GM12878 (cell line): ENCODE data around the gene GFI1. TPM values are rescaled to one million over a fixed set of nuclear protein-coding genes. Genes with fewer than 3 reads are reported as not detected.

Experiments
- ATF2 ChIP-seq: IDR thresholded peaks from 2 replicates; pipeline ENCODE4 v1.6.1; 2012; ENCODE audit warnings: low read length, inconsistent platforms
- ATF7 ChIP-seq: fragments of 450-650 bp; IDR thresholded peaks from 2 replicates; pipeline ENCODE4 v1.6.1; 2016; ENCODE audit warnings: low read depth, mild to moderate bottlenecking
- BCL11A ChIP-seq: IDR thresholded peaks from 2 replicates; pipeline ENCODE4 v1.6.1; 2011; ENCODE audit warnings: low read depth, low read length
- CREB1 ChIP-seq: IDR thresholded peaks from 2 replicates; pipeline ENCODE4 v1.6.1; 2012; ENCODE audit warnings: low read depth, mild to moderate bottlenecking, inconsistent platforms
- E4F1 ChIP-seq: fragments of 450-650 bp; IDR thresholded peaks from 2 replicates; pipeline ENCODE4 v1.6.1; 2018; ENCODE audit warnings: borderline replicate concordance, mild to moderate bottlenecking; ENCODE audit not compliant: partially characterized antibody
- ETV6 ChIP-seq, 2 experiments: fragments of 450-650 bp in 1 of 2; IDR thresholded peaks in 1 of 2; conservative IDR thresholded peaks in 1 of 2; 2 replicates each; pipeline ENCODE4 v1.6.1; 2014; ENCODE audit warnings: antibody characterized with exemption in 1 of 2, borderline replicate concordance in 1 of 2, low read depth in 1 of 2, mild to moderate bottlenecking in 1 of 2, moderate library complexity in 1 of 2
- JUND ChIP-seq: IDR thresholded peaks from 2 replicates; pipeline ENCODE4 v1.6.1; 2012; ENCODE audit warnings: low read depth, mild to moderate bottlenecking, low read length, improper control_type of control experiment, moderate library complexity
- MEF2B ChIP-seq: fragments of 450-650 bp; IDR thresholded peaks from 2 replicates; pipeline ENCODE4 v1.6.1; 2018; ENCODE audit warnings: mild to moderate bottlenecking, moderate library complexity; ENCODE audit not compliant: partially characterized antibody, poor library complexity, severe bottlenecking
- MLLT1 ChIP-seq: fragments of 450-650 bp; IDR thresholded peaks from 2 replicates; pipeline ENCODE4 v1.6.1; 2016; ENCODE audit warnings: mild to moderate bottlenecking
- NBN ChIP-seq: fragments of 450-650 bp; IDR thresholded peaks from 2 replicates; pipeline ENCODE4 v1.6.1; 2016
- NR2C2 ChIP-seq: IDR thresholded peaks from 2 replicates; pipeline ENCODE4 v1.6.1; 2011; ENCODE audit warnings: borderline replicate concordance, low read depth; ENCODE audit not compliant: control insufficient read depth, insufficient read length
- NR2F1 ChIP-seq: fragments of 450-650 bp; conservative IDR thresholded peaks from 2 replicates; pipeline ENCODE4 v1.6.1; 2017; ENCODE audit warnings: mild to moderate bottlenecking
- PKNOX1 ChIP-seq: fragments of 450-650 bp; IDR thresholded peaks from 2 replicates; pipeline ENCODE4 v1.6.1; 2016; ENCODE audit warnings: mild to moderate bottlenecking
- REST ChIP-seq: IDR thresholded peaks from 2 replicates; pipeline ENCODE4 v1.6.1; 2012; ENCODE audit warnings: mild to moderate bottlenecking, low read depth, low read length
- RUNX3 ChIP-seq: IDR thresholded peaks from 2 replicates; pipeline ENCODE4 v1.6.1; 2012; ENCODE audit warnings: low read length, inconsistent platforms
- SMARCA5 ChIP-seq: fragments of 450-650 bp; IDR thresholded peaks from 2 replicates; pipeline ENCODE4 v1.6.1; 2017; ENCODE audit warnings: mild to moderate bottlenecking
- TCF12 ChIP-seq: IDR thresholded peaks from 2 replicates; pipeline ENCODE4 v1.6.1; 2011; ENCODE audit warnings: low read depth, mild to moderate bottlenecking, low read length
- polyA plus RNA-seq, 11 experiments: library from polyadenylated mRNA; depleted of rRNA in 4 of 11; unstranded in 6 of 11; stranded (reverse) in 5 of 11; fragments of >200 nt; fragmentation: Nextera tagmentation in 4 of 11; fragmentation: Illumina TruSeq in 1 of 11; extraction: Ambion mirVana in 4 of 11; extraction: Trizol in 1 of 11; gene quantifications; 1 replicate in 1 of 11; 2 replicates in 10 of 11; pipeline versions ENCODE4 v1.2.1 to v1.2.3, GENCODE V29; 2011 to 2016; ENCODE audit warnings: inconsistent platforms in 2 of 11, missing spikeins in 2 of 11, low read depth in 1 of 11
- total RNA-seq, 4 experiments: library from RNA; depleted of rRNA in 3 of 4; stranded (reverse); fragments of >200 nt in 3 of 4; fragmentation: Illumina TruSeq in 1 of 4; extraction: Trizol in 1 of 4; gene quantifications; 2 replicates each; pipeline versions ENCODE4 v1.2.1 to v1.2.3, GENCODE V29; 2013 to 2021

The GFI1 gene
- total and polyA plus RNA-seq, 10 of the 15 experiments (the other 5 are each of a cell fraction or from before 2014, with no cell fraction given): 1.8 to 18.3 (median 7.4) TPM

GRCh38 chr1:92473781-92474495 is 12.8 kb downstream of the GFI1 start (continued):
- TF ChIP-seq REST (no peak), ATF7 (0 out of 2 replicates have a peak, but pooled peaks have one; percentile 24), NR2F1 (no peak), MLLT1 (no peak), BCL11A (0 out of 2 replicates have a peak, but pooled peaks have one; percentile 39), E4F1 (no peak), PKNOX1 (peak; percentile 27; the same call in 1 of the 2 replicates), ATF2 (peak; percentile 41; the same call in 1 of the 2 replicates), CREB1 (0 out of 2 replicates have a peak, but pooled peaks have one; percentile 18), TCF12 (no peak), NBN (0 out of 2 replicates have a peak, but pooled peaks have one; percentile 19), RUNX3 (peak; percentile 72), JUND (no peak), NR2C2 (no peak), MEF2B (no peak), ETV6 (conservative IDR thresholded peaks at IDR 0.05 in 1 of 2, IDR thresholded peaks at IDR 0.05 in 1 of 2; ENCODE audit: borderline replicate concordance in 1 of 2, low read depth in 1 of 2) (peak in 1 of 2 experiments; percentile 51; a peak in 1 of 4 replicates), SMARCA5 (0 out of 2 replicates have a peak, but pooled peaks have one; percentile 31)
